ENCODE results near the gene IRGQ.
A peak's percentile ranks its signal among the peaks of the same experiment; 100 is the strongest.
"Not testable (repeated sequence)": the region's sequence is repeated elsewhere in the genome, so short reads cannot be mapped to it uniquely, and the experiment has no call there.

IRGQ gene

GRCh38 chr19:43597876-43598275, 1.9 kb upstream of the IRGQ start:
- DNase-seq (ENCODE audit: low read depth), result no peak

- DNase-seq (ENCODE audit: low read depth), result no peak
Measured at GRCh38 chr19:43596842-43597461, 1.0 kb upstream of the IRGQ start.

- no peak for DNase-seq (ENCODE audit: low read depth)
Measured at GRCh38 chr19:43595605-43595998, 332 bp downstream of the IRGQ start.

GRCh38 chr19:43594710-43595604, 977 bp downstream of the IRGQ start:
- peak; percentile 57 for DNase-seq (ENCODE audit: low read depth)

GRCh38 chr19:43594081-43594697, 1.7 kb downstream of the IRGQ start:
- DNase-seq (ENCODE audit: low read depth), result no peak

GRCh38 chr19:43592800-43593350, 3.1 kb downstream of the IRGQ start:
- DNase-seq (ENCODE audit: low read depth), result no peak

- DNase-seq (ENCODE audit: low read depth), result no peak
Measured at GRCh38 chr19:43591904-43592772, 3.8 kb downstream of the IRGQ start.

GRCh38 chr19:43589678-43590077, 6.3 kb downstream of the IRGQ start:
- DNase-seq (ENCODE audit: low read depth), result no peak

- no peak for DNase-seq (ENCODE audit: low read depth)
Measured at GRCh38 chr19:43589277-43589676, 6.7 kb downstream of the IRGQ start.

- not testable (repeated sequence) for DNase-seq (ENCODE audit: low read depth)
Measured at GRCh38 chr19:43587029-43587428, 8.9 kb downstream of the IRGQ start.

- DNase-seq (ENCODE audit: low read depth), result no peak
Measured at GRCh38 chr19:43586346-43586745, 9.6 kb downstream of the IRGQ start.

- no peak for DNase-seq (ENCODE audit: low read depth)
Measured at GRCh38 chr19:43584484-43584883, 11.4 kb downstream of the IRGQ start.

GRCh38 chr19:43582495-43582894, 13.4 kb downstream of the IRGQ start:
- DNase-seq (ENCODE audit: low read depth), result no peak

- DNase-seq (ENCODE audit: low read depth), result no peak
Measured at GRCh38 chr19:43581467-43581866, 14.5 kb downstream of the IRGQ start.

- DNase-seq (ENCODE audit: low read depth), result no peak
Measured at GRCh38 chr19:43578787-43579186, 17.1 kb downstream of the IRGQ start.

GRCh38 chr19:43575955-43576878, 19.7 kb downstream of the IRGQ start:
- no peak for DNase-seq (ENCODE audit: low read depth)

- peak; percentile 98 for DNase-seq (ENCODE audit: low read depth)
Measured at GRCh38 chr19:43575156-43575950, 20.6 kb downstream of the IRGQ start, which contains the start of the genes PINLYP and XRCC1. TSS of gene PINLYP (plus strand) at chr19:43575801. CDS start at chr19:43577192, 1,391 bp downstream. TSS of gene XRCC1 (minus strand) at chr19:43575527. CDS start at chr19:43575458, 69 bp downstream.

- DNase-seq (ENCODE audit: low read depth), result no peak
Measured at GRCh38 chr19:43574424-43575155, 21.3 kb downstream of the IRGQ start.

GRCh38 chr19:43572171-43572588, 23.8 kb downstream of the IRGQ start:
- no peak for DNase-seq (ENCODE audit: low read depth)

Data from T-helper 22 cell (primary cell).